HEK293 (cell line): ENCODE results near the gene CARD14.

Experiments used
- CTCF ChIA-PET: fragments of 350-600 bp; formaldehyde crosslinking; extraction: SDS; loops from one replicate; lab custom pipeline; 2021; ENCODE audit warnings: antibody characterized with exemption; lab: Yijun Ruan, JAX
- POLR2A ChIA-PET: fragments of 300-600 bp; formaldehyde crosslinking; extraction: SDS; loops from one replicate; lab custom pipeline; 2020; ENCODE audit warnings: antibody characterized with exemption, inconsistent platforms; lab: Yijun Ruan, JAX
- H3K27ac ChIP-seq: fragments of 200-500 bp; sonication (Bioruptor generic); 2 replicates; pipeline ENCODE4 v1.5.1; 2014; ENCODE audit warnings: low read depth, low read length, control low read depth, inconsistent platforms; ENCODE audit errors: extremely low read depth
- H3K36me3 ChIP-seq, 2 experiments: fragments of 200-500 bp in 1 of 2; sonication (Bioruptor generic) in 1 of 2; 1 replicate in 1 of 2; 2 replicates in 1 of 2; pipeline ENCODE4 v1.5.1; 2014 to 2017; ENCODE audit warnings: inconsistent platforms in 2 of 2, low read length in 2 of 2; ENCODE audit not compliant: control insufficient read depth in 2 of 2, insufficient read depth in 1 of 2
- H3K4me1 ChIP-seq: fragments of 200-500 bp; sonication (Bioruptor generic); 2 replicates; pipeline ENCODE4 v1.5.1; 2014; ENCODE audit warnings: mild to moderate bottlenecking, low read length, inconsistent platforms; ENCODE audit not compliant: control insufficient read depth, insufficient read depth
- H3K4me3 ChIP-seq: 2 replicates; pipeline ENCODE4 v1.5.1; 2011; ENCODE audit warnings: low read depth, mild to moderate bottlenecking, control low read depth, low read length, moderate library complexity
- H3K9me3 ChIP-seq: fragments of 200-500 bp; sonication (Bioruptor generic); 2 replicates; pipeline ENCODE4 v1.5.1; 2014; ENCODE audit warnings: low read depth, low read length, inconsistent platforms; ENCODE audit not compliant: control insufficient read depth, insufficient read depth
- IKZF3 ChIP-seq: fragments of 450-650 bp; IDR thresholded peaks from 2 replicates; pipeline ENCODE4 v1.5.0; 2018; ENCODE audit warnings: missing biosample characterization, mild to moderate bottlenecking, missing genetic modification characterization, moderate library complexity
- KLF7 ChIP-seq: fragments of 450-650 bp; formaldehyde crosslinking; IDR thresholded peaks from 2 replicates; pipeline ENCODE4 v1.5.1; 2016; ENCODE audit warnings: missing biosample characterization, missing genetic modification characterization, borderline replicate concordance
- MEIS1 ChIP-seq: sonication (generic); formaldehyde crosslinking; IDR thresholded peaks from 2 replicates; pipeline ENCODE4 v1.8.1; 2022; ENCODE audit warnings: missing genetic modification reagents, mild to moderate bottlenecking, borderline replicate concordance
- SETDB1 ChIP-seq: IDR thresholded peaks from one replicate; pipeline ENCODE4 v1.6.1; 2017; ENCODE audit warnings: mild to moderate bottlenecking, low read length, moderate library complexity, mixed read lengths; ENCODE audit not compliant: insufficient read length
- ZBTB7A ChIP-seq: fragments of 450-650 bp; formaldehyde crosslinking; IDR thresholded peaks from 2 replicates; pipeline ENCODE4 v1.5.1; 2016; ENCODE audit warnings: low read depth, missing biosample characterization, missing genetic modification characterization
- ZFHX2 ChIP-seq: fragments of 450-650 bp; formaldehyde crosslinking; conservative IDR thresholded peaks from 2 replicates; pipeline ENCODE4 v1.5.1; 2016; ENCODE audit warnings: missing biosample characterization, missing genetic modification characterization
- ZNF10 ChIP-seq: fragments of 450-650 bp; formaldehyde crosslinking; IDR thresholded peaks from 2 replicates; pipeline ENCODE4 v1.5.1; 2017; ENCODE audit warnings: missing biosample characterization, missing genetic modification characterization
- ZNF157 ChIP-seq: fragments of 450-650 bp; formaldehyde crosslinking; IDR thresholded peaks from 2 replicates; pipeline ENCODE4 v1.5.1; 2016; ENCODE audit warnings: missing biosample characterization, missing genetic modification characterization
- ZNF202 ChIP-seq: fragments of 450-650 bp; formaldehyde crosslinking; IDR thresholded peaks from 2 replicates; pipeline ENCODE4 v1.5.1; 2016; ENCODE audit warnings: missing biosample characterization, missing genetic modification characterization, borderline replicate concordance
- ZNF335 ChIP-seq: fragments of 450-650 bp; formaldehyde crosslinking; conservative IDR thresholded peaks from 2 replicates; pipeline ENCODE4 v1.5.1; 2016; ENCODE audit warnings: missing biosample characterization, missing genetic modification characterization
- ZNF621 ChIP-seq: fragments of 450-650 bp; formaldehyde crosslinking; IDR thresholded peaks from 2 replicates; pipeline ENCODE4 v1.5.1; 2017; ENCODE audit warnings: missing biosample characterization, missing genetic modification characterization
- TF ChIP-seq, protein P1 (sequence below): fragments of 450-650 bp; formaldehyde crosslinking; IDR thresholded peaks from 2 replicates; pipeline ENCODE4 v1.5.1; 2016; ENCODE audit warnings: missing biosample characterization, missing genetic modification characterization
- TF ChIP-seq, protein P2 (sequence below): fragments of 450-650 bp; formaldehyde crosslinking; IDR thresholded peaks from 2 replicates; pipeline ENCODE4 v1.5.1; 2016; ENCODE audit warnings: missing biosample characterization, missing genetic modification characterization
- TF ChIP-seq, protein P3 (sequence below): fragments of 450-650 bp; formaldehyde crosslinking; IDR thresholded peaks from 2 replicates; pipeline ENCODE4 v1.5.1; 2016; ENCODE audit warnings: missing biosample characterization, missing genetic modification characterization, borderline replicate concordance

CARD14 gene

DNA sequence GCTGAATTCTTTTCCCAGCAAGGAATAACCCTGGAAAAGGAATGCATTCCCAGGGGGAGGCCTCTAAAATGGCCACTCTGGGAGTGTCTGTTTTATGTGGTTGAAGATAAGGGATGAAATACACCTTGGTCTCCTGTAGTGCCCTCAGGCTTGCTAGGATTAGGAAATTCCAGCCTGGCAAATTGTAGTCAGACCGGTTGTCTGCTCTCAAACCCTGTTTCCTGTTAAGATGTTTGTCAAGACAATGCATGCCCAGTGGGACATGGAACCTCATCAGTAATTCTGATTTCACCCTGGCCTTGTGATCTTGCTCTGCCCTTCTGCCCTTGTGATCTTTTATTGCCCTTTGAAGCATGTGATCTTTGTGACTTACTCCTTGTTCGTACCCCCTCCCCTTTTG, 14.2 kb upstream of the CARD14 start (continued):
- TF ChIP-seq ZNF157 (tag by site-specific recombination) = peak; percentile 32; the same call in 1 of the 2 replicates
- peak; percentile 96 for TF ChIP-seq SETDB1
- TF ChIP-seq IKZF3 = peak; percentile 73
- TF ChIP-seq, protein P1, sequence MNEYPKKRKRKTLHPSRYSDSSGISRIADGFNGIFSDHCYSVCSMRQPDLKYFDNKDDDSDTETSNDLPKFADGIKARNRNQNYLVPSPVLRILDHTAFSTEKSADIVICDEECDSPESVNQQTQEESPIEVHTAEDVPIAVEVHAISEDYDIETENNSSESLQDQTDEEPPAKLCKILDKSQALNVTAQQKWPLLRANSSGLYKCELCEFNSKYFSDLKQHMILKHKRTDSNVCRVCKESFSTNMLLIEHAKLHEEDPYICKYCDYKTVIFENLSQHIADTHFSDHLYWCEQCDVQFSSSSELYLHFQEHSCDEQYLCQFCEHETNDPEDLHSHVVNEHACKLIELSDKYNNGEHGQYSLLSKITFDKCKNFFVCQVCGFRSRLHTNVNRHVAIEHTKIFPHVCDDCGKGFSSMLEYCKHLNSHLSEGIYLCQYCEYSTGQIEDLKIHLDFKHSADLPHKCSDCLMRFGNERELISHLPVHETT (tag by site-specific recombination) = 0 out of 2 replicates have a peak, but pooled peaks have one; percentile 30
- peak; percentile 12; the same call in 1 of the 2 replicates for TF ChIP-seq ZNF10 (tag by site-specific recombination)

DNA sequence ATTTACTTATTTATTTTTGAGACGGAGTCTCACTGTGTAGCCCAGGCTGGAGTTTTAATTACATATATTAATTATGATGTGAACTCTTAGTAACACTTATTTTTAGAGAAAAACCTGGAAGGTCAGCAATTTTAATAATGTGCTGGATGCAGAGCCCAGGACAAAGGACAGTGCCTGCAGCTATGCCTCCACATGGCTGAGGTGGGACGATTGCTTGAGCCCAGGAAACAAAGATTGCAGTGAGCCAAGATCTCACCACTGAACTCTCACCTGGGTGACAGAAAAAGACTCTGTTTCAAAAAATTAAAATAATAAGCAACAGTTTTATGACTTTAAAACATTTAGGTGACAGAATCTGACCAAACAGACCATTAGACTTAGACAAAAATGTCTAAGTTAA, 11.0 kb upstream of the CARD14 start:
- CTCF ChIA-PET = no interaction called here
- TF ChIP-seq ZNF621 (tag by site-specific recombination) (no peak), ZFHX2 (tag by site-specific recombination) (no peak), ZNF202 (no peak), ZBTB7A (tag by site-specific recombination) (no peak), KLF7 (tag by site-specific recombination) (no peak), MEIS1 (no peak)
- TF ChIP-seq, protein P2, sequence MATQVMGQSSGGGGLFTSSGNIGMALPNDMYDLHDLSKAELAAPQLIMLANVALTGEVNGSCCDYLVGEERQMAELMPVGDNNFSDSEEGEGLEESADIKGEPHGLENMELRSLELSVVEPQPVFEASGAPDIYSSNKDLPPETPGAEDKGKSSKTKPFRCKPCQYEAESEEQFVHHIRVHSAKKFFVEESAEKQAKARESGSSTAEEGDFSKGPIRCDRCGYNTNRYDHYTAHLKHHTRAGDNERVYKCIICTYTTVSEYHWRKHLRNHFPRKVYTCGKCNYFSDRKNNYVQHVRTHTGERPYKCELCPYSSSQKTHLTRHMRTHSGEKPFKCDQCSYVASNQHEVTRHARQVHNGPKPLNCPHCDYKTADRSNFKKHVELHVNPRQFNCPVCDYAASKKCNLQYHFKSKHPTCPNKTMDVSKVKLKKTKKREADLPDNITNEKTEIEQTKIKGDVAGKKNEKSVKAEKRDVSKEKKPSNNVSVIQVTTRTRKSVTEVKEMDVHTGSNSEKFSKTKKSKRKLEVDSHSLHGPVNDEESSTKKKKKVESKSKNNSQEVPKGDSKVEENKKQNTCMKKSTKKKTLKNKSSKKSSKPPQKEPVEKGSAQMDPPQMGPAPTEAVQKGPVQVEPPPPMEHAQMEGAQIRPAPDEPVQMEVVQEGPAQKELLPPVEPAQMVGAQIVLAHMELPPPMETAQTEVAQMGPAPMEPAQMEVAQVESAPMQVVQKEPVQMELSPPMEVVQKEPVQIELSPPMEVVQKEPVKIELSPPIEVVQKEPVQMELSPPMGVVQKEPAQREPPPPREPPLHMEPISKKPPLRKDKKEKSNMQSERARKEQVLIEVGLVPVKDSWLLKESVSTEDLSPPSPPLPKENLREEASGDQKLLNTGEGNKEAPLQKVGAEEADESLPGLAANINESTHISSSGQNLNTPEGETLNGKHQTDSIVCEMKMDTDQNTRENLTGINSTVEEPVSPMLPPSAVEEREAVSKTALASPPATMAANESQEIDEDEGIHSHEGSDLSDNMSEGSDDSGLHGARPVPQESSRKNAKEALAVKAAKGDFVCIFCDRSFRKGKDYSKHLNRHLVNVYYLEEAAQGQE (tag by site-specific recombination) = 0 out of 2 replicates have a peak, but pooled peaks have one; percentile 15
- Histone ChIP-seq H3K27ac (no peak overlapping the region), H3K9me3 (no peaks in the 10 kb centered on the region), H3K4me3 (no peak overlapping the region), H3K4me1 (peaks cover 6% of the 10 kb centered on the region; the same call in 1 of the 2 replicates), H3K36me3 (no peaks in the 10 kb centered on the region)
- POLR2A ChIA-PET = interaction anchor here (0.6 to 0.9 kb wide), 2 partner anchors 11 to 15 kb away, joined by 3 read pairs; partner anchors contain the start of gene EIF4A3

DNA sequence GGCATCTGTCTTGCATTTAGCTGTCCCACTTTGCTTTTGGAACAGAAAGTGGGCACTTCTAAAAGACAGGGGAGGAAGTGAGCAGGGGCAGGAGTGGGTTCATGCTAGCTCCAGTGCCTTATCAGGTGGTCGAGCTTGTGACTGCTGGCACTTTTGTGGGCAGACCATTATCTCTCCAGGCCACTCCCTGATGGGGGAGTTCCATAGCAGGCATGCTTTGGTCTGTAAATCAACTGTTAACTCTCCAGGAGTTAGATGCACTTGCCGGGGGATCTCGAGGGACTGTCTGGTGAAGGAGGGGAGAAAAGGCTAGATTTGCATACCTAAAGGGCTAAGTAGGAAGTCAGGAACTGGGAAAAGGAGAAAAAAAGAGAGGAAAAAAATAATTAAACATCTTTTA, 9.3 kb upstream of the CARD14 start:
- CTCF ChIA-PET = interaction anchor here (0.8 to 1.0 kb wide), 2 partner anchors 59 to 203 kb away, joined by 3 to 4 read pairs; partner anchors contain the start of gene GAA
- no peaks in the 10 kb centered on the region for H3K9me3 ChIP-seq
- H3K27ac ChIP-seq = no peak overlapping the region
- no peaks in the 10 kb centered on the region for H3K36me3 ChIP-seq
- H3K4me3 ChIP-seq = no peak overlapping the region
- peaks cover 6% of the 10 kb centered on the region; the same call in 1 of the 2 replicates for H3K4me1 ChIP-seq
- TF ChIP-seq ZNF335 (tag by site-specific recombination) = peak; percentile 45; the same call in 1 of the 2 replicates
- TF ChIP-seq, protein P3, sequence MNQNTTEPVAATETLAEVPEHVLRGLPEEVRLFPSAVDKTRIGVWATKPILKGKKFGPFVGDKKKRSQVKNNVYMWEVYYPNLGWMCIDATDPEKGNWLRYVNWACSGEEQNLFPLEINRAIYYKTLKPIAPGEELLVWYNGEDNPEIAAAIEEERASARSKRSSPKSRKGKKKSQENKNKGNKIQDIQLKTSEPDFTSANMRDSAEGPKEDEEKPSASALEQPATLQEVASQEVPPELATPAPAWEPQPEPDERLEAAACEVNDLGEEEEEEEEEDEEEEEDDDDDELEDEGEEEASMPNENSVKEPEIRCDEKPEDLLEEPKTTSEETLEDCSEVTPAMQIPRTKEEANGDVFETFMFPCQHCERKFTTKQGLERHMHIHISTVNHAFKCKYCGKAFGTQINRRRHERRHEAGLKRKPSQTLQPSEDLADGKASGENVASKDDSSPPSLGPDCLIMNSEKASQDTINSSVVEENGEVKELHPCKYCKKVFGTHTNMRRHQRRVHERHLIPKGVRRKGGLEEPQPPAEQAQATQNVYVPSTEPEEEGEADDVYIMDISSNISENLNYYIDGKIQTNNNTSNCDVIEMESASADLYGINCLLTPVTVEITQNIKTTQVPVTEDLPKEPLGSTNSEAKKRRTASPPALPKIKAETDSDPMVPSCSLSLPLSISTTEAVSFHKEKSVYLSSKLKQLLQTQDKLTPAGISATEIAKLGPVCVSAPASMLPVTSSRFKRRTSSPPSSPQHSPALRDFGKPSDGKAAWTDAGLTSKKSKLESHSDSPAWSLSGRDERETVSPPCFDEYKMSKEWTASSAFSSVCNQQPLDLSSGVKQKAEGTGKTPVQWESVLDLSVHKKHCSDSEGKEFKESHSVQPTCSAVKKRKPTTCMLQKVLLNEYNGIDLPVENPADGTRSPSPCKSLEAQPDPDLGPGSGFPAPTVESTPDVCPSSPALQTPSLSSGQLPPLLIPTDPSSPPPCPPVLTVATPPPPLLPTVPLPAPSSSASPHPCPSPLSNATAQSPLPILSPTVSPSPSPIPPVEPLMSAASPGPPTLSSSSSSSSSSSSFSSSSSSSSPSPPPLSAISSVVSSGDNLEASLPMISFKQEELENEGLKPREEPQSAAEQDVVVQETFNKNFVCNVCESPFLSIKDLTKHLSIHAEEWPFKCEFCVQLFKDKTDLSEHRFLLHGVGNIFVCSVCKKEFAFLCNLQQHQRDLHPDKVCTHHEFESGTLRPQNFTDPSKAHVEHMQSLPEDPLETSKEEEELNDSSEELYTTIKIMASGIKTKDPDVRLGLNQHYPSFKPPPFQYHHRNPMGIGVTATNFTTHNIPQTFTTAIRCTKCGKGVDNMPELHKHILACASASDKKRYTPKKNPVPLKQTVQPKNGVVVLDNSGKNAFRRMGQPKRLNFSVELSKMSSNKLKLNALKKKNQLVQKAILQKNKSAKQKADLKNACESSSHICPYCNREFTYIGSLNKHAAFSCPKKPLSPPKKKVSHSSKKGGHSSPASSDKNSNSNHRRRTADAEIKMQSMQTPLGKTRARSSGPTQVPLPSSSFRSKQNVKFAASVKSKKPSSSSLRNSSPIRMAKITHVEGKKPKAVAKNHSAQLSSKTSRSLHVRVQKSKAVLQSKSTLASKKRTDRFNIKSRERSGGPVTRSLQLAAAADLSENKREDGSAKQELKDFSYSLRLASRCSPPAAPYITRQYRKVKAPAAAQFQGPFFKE (tag by site-specific recombination) = no peak
- POLR2A ChIA-PET = no interaction called here
